Right kidney (tissue), 1 donor: ENCODE results near the gene POLD2.

Source experiments
- DNase-seq: peaks from one replicate; pipeline ENCODE4 v3.0.0-alpha.2; 2016

POLD2 gene

GRCh38 chr7:44101966-44102845, 21.1 kb downstream of the POLD2 start:
- DNase-seq = no peak

- no peak for DNase-seq
These were observed 21.9 kb downstream of the POLD2 start for GRCh38 chr7:44101303-44101965.

- DNase-seq = no peak
These were observed 22.7 kb downstream of the POLD2 start for GRCh38 chr7:44100458-44101302.

GRCh38 chr7:44099669-44100068, 23.7 kb downstream of the POLD2 start:
- DNase-seq = no peak

- no peak for DNase-seq
These were observed 25.0 kb downstream of the POLD2 start for GRCh38 chr7:44098092-44099068.

GRCh38 chr7:44097064-44097932, 26.1 kb downstream of the POLD2 start:
- no peak for DNase-seq

- no peak for DNase-seq
These were observed 26.9 kb downstream of the POLD2 start for GRCh38 chr7:44096326-44096881.

GRCh38 chr7:44095781-44096180, 27.6 kb downstream of the POLD2 start:
- no peak for DNase-seq

GRCh38 chr7:44094883-44095592, 28.3 kb downstream of the POLD2 start:
- no peak for DNase-seq

- no peak for DNase-seq
These were observed 29.0 kb downstream of the POLD2 start for GRCh38 chr7:44094365-44094764.

- no peak for DNase-seq
These were observed 30.2 kb downstream of the POLD2 start for GRCh38 chr7:44093102-44093641.

- no peak for DNase-seq
These were observed 35.2 kb downstream of the POLD2 start for GRCh38 chr7:44087911-44088838.

GRCh38 chr7:44086627-44087026, 36.7 kb downstream of the POLD2 start:
- no peak for DNase-seq

- DNase-seq = no peak
These were observed 37.8 kb downstream of the POLD2 start for GRCh38 chr7:44085546-44085945.

- DNase-seq = no peak
These were observed 38.6 kb downstream of the POLD2 start for GRCh38 chr7:44084701-44085100.

GRCh38 chr7:44083796-44084195, 39.6 kb downstream of the POLD2 start:
- DNase-seq = no peak

GRCh38 chr7:44082541-44083207, 40.7 kb downstream of the POLD2 start:
- peak; percentile 83 for DNase-seq
